IgD-negative memory B cell (primary cell): ENCODE data around the gene ZBTB7C. TPM values are rescaled to one million over a fixed set of nuclear protein-coding genes. Genes with fewer than 3 reads are reported as not detected.

Source experiments
- H3K27ac Mint-ChIP-seq, 3 donors: one replicate each; pipeline ENCODE4 v1.8.0; 2020 to 2022; ENCODE audit warnings: mild to moderate bottlenecking in 3 of 3, mixed read lengths in 3 of 3, moderate library complexity in 1 of 3
- H3K27me3 Mint-ChIP-seq: one replicate; pipeline ENCODE4 v1.8.0; 2021; ENCODE audit warnings: mixed read lengths
- H3K36me3 Mint-ChIP-seq: one replicate; pipeline ENCODE4 v1.8.0; 2020; ENCODE audit warnings: mild to moderate bottlenecking, mixed read lengths
- H3K4me1 Mint-ChIP-seq, 3 donors: one replicate each; pipeline ENCODE4 v1.8.0; 2020 to 2022; ENCODE audit warnings: mixed read lengths in 3 of 3, mild to moderate bottlenecking in 1 of 3
- H3K4me3 Mint-ChIP-seq, 4 donors: one replicate each; pipeline ENCODE4 v1.8.0; 2020 to 2022; ENCODE audit warnings: mild to moderate bottlenecking in 4 of 4, mixed read lengths in 4 of 4, moderate library complexity in 3 of 4
- H3K9me3 Mint-ChIP-seq, 3 donors: one replicate each; pipeline ENCODE4 v1.8.0; 2020 to 2021; ENCODE audit warnings: mixed read lengths in 3 of 3, mild to moderate bottlenecking in 1 of 3
- polyA plus RNA-seq: library from polyadenylated mRNA; unstranded; fragments of 300-500 nt; fragmentation: Illumina TruSeq; gene quantifications from one replicate; pipeline ENCODE4 v1.2.3, GENCODE V29; 2021

ZBTB7C gene
- polyA plus RNA-seq, 1 donor from 2014 or later = not detected

DNA sequence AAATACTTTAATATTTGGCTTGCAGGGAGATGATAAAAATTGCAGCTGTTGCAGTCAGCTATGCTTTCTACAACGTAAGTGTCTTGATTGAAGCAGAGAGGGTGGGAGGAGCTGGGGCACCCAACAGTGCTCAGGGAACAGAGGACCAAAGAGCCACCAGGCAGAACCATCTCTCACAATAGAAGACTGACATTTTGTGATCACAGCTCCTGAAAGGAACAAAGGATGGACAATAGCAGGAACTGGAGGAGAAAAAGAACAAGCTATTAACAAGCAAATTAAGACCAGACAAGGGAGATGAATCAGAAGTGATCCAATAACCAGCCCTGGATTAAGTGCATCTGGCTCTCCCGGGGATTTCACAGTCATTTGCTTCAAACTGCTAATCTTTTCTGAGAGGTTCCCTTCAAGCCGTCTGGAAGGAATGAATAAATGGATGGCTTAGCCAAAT is 413.1 kb downstream of the ZBTB7C start:
- Mint-ChIP-seq H3K27ac (no peak overlapping the region), H3K27me3 (peaks cover 32% of the 10 kb centered on the region), H3K4me3 (no peak overlapping the region), H3K36me3 (peaks cover 2% of the 10 kb centered on the region), H3K4me1 (peaks cover 0 to 2% (median 0%) of the 10 kb centered on the region in 3 donors), H3K9me3 (peaks cover 0 to 10% (median 10%) of the 10 kb centered on the region in 3 donors)

DNA sequence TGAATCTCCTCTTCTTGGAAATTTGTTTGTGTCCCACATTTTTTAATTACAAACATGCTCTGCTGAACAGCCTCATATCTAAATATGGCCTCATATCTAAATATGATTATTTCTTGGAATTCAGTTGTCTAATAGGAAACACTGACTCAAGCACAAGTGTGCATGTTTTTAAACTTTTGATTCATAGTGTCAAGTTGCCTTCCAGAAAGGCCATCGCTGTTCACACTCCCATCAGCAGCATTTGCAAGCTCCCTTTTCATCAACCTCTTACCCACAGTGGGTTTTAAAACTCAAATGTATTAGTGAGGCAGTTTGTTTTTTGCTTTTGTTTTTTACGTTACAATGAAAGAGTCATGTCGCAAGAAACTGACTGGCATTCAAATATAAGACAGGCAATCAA is 413.5 kb downstream of the ZBTB7C start:
- H3K4me3 Mint-ChIP-seq = no peak overlapping the region

DNA sequence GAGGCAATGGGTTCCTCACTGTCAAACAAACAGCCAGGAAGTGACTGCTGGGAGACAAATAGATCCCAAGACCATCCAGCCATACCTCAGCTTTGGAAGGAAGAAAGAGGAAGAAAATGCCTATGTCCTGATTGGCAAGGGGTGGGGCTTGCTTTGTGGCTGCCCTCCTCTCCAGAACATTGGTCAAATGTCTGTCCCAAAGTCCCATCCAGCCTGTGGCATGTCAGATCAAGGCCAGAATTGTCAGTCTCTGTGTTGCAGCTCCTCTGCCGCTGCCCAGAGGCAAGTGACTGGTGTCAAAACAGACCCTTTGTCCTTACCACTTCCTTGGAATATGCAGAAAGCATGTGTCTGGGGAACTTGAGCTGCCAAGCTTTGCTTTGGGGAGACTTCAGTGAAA is 415.8 kb downstream of the ZBTB7C start:
- H3K27ac Mint-ChIP-seq = no peak overlapping the region
- H3K4me1 Mint-ChIP-seq = peaks cover 0 to 2% (median 0%) of the 10 kb centered on the region in 3 donors
- H3K27me3 Mint-ChIP-seq = peaks cover 39% of the 10 kb centered on the region
- H3K36me3 Mint-ChIP-seq = peaks cover 2% of the 10 kb centered on the region
- peaks cover 0 to 10% (median 10%) of the 10 kb centered on the region in 3 donors for H3K9me3 Mint-ChIP-seq
- H3K4me3 Mint-ChIP-seq = no peak overlapping the region

More for the DNA sequence above, 413.5 kb downstream of the ZBTB7C start:
- no peak overlapping the region for H3K27ac Mint-ChIP-seq
- peaks cover 2% of the 10 kb centered on the region for H3K36me3 Mint-ChIP-seq
- H3K27me3 Mint-ChIP-seq = peaks cover 34% of the 10 kb centered on the region
- peaks cover 0 to 10% (median 10%) of the 10 kb centered on the region in 3 donors for H3K9me3 Mint-ChIP-seq
- peaks cover 0 to 2% (median 0%) of the 10 kb centered on the region in 3 donors for H3K4me1 Mint-ChIP-seq

DNA sequence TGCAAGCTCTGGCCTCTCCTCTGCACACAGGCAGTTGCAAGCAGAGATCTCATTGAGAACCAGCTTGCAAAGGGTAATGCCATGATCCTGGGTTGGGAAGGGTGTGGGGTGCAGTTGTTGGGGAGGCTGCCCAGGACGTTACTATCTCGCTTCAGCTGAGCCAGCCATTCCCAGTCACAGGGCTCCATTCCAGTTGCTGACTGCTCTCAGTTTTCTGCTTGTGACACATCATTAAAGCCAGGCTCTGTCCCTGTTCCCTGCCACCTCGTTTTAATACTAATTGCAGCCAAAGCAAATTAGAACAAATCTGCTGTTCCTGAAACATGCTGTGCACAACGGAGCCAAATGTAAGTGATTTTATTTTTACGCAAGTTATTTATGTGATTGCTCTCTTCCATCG is 416.2 kb downstream of the ZBTB7C start:
- H3K4me3 Mint-ChIP-seq = no peak overlapping the region
- peaks cover 39% of the 10 kb centered on the region for H3K27me3 Mint-ChIP-seq
- peaks cover 2% of the 10 kb centered on the region for H3K36me3 Mint-ChIP-seq
- peaks cover 0 to 10% (median 10%) of the 10 kb centered on the region in 3 donors for H3K9me3 Mint-ChIP-seq
- peaks cover 0 to 2% (median 0%) of the 10 kb centered on the region in 3 donors for H3K4me1 Mint-ChIP-seq
- no peak overlapping the region for H3K27ac Mint-ChIP-seq

DNA sequence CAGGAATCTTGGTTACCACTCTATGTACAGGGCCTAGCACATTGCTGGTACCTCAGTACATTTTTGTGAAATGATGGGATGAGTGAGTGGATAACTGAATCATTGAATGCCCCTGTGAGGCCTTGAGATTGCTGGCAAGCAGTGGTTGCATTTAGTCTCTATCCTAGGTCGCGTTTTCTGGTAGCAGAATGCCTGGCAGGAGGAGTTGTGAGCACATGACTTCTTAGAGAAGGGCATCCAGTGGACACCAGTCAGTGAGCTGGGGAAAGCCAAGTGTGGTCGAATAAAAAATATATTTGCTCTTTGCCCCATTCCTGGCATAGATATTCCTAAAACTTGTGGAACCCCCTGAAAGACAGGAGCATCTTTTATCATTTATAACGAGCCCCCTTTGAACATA is 416.9 kb downstream of the ZBTB7C start:
- peaks cover 0 to 2% (median 1%) of the 10 kb centered on the region in 3 donors for H3K4me1 Mint-ChIP-seq
- peaks cover 2% of the 10 kb centered on the region for H3K36me3 Mint-ChIP-seq
- peaks cover 0 to 10% (median 10%) of the 10 kb centered on the region in 3 donors for H3K9me3 Mint-ChIP-seq
- peaks cover 39% of the 10 kb centered on the region for H3K27me3 Mint-ChIP-seq
- no peak overlapping the region for H3K4me3 Mint-ChIP-seq
- H3K27ac Mint-ChIP-seq = no peak overlapping the region

DNA sequence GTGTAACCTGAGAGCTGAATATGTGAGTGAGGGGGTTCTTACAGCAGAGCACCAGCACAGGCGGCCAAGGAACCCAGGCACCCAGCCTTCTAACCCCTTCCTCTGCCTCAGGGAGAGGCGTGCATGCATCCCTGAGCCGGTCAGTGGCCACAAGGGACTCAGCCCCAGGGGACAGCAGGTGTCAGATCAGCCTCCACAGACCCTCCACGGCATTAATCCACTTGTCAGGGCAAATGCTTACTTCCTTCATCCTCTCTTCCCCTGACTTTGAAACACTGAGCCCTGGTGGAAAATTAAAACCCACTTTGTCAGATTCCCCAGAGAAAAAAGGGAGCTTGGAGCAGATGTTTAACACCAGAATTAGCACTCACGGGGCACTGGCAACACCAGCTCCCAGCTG is 418.2 kb downstream of the ZBTB7C start:
- Mint-ChIP-seq H3K9me3 (peaks cover 0 to 3% (median 0%) of the 10 kb centered on the region in 3 donors), H3K27me3 (peaks cover 40% of the 10 kb centered on the region), H3K27ac (no peak overlapping the region), H3K4me1 (peaks cover 5 to 9% (median 8%) of the 10 kb centered on the region in 3 donors), H3K4me3 (no peak overlapping the region), H3K36me3 (peaks cover under 1% of the 10 kb centered on the region)

DNA sequence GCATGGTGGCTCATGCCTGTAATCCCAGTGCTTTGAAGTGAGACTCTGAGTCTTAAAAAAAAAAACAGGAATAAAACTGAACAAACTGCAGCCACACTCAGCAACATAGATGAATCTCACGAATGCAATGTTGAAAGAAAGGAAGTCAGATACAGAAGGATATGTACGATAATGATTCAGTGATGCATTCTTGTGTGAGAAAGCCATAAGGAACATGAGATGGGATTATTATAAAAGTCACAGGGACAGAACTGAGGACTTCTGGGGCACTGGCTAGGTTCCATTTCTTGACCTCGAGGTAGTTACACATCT is 421.8 kb downstream of the ZBTB7C start:
- Mint-ChIP-seq H3K9me3 (no peaks in the 10 kb centered on the region), H3K4me3 (peak overlapping the region in 1 of 4 donors; percentile 2), H3K27me3 (peaks cover 18% of the 10 kb centered on the region), H3K4me1 (peaks cover 8 to 10% (median 9%) of the 10 kb centered on the region in 3 donors), H3K36me3 (no peaks in the 10 kb centered on the region), H3K27ac (no peak overlapping the region)

DNA sequence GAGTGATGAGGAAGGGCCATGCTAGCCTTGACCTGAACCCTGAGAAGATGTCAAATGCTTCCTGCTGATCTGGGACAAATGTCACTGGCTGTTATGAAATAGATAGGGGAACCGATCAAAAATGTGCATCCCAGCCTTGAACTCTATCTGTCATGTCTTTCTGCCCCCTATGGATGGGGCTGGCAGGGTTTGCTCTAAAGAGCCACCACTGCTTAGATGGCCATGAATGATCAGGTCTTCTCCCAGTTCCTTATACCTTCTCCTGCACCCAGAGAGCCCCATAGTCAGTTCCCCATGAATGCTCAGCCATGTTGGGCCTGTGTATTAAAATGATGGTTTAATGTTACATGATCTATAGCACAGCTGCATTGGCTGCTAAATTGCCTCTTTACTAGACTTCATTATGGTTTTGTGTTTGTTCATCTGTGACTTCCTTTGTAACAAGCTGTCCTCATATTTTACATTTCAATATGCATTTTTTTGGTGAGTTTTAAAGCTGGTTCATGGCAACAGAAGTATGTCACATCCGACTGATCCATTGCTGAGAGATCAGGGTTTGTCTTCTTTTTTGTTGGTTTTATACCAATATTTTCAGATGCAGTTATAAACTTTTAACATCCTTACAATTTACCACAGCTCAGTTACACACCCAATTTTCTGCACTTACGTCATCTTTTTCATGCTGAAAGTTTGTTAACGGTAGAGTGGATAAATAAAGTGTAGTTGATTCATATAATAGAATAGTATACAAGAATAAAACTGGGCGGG is 422.4 kb downstream of the ZBTB7C start:
- Mint-ChIP-seq H3K4me3 (peak overlapping the region in 1 of 4 donors; percentile 2), H3K4me1 (peaks cover 8 to 10% (median 9%) of the 10 kb centered on the region in 3 donors), H3K27ac (peak overlapping the region in 1 of 3 donors; percentile 2), H3K36me3 (no peaks in the 10 kb centered on the region), H3K27me3 (peaks cover 15% of the 10 kb centered on the region), H3K9me3 (no peaks in the 10 kb centered on the region)

DNA sequence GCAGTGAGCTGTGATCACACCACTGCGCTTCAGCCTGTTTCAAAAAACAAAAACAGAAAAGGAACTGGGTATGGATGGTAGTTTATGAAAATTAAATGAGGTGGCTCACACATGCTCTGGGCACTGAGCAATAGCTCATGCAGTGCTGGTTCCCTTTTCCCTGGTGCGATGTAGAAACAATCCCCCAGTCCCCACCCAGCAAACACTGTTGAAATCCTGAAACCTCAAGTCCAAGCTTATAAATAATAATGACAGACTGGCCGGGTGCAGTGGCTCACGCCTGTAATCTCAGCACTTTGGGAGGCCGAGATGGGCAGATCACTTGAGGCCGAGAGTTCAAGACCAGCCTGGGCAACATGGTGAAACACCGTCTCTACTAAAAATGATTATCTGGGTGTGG is 423.3 kb downstream of the ZBTB7C start:
- Mint-ChIP-seq H3K27me3 (peaks cover 13% of the 10 kb centered on the region), H3K9me3 (no peaks in the 10 kb centered on the region), H3K4me3 (no peak overlapping the region), H3K4me1 (peaks cover 6 to 10% (median 9%) of the 10 kb centered on the region in 3 donors), H3K27ac (no peak overlapping the region), H3K36me3 (no peaks in the 10 kb centered on the region)

DNA sequence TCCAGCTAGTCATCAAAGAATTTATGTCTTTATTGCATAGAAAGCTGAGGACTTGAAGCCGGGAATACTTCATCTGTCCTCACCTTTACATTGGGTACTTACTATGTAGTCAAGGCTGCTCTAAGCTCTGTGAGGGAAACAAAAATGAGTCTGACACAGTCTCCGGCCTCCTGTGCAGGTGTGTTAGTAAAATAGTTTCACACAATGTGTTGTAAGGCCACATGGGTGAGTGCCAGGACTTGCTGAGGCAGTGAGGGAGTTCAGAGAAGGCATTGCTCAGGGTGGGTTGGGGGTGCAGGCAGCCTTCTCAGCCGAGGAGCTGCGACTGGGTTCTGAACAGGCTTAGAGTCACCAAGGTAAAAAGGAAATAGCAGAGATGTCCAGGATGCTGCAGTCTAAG is 424.2 kb downstream of the ZBTB7C start:
- Mint-ChIP-seq H3K4me3 (no peak overlapping the region), H3K9me3 (no peaks in the 10 kb centered on the region), H3K4me1 (peaks cover 6 to 10% (median 9%) of the 10 kb centered on the region in 3 donors), H3K36me3 (no peaks in the 10 kb centered on the region), H3K27me3 (peaks cover 10% of the 10 kb centered on the region), H3K27ac (no peak overlapping the region)

DNA sequence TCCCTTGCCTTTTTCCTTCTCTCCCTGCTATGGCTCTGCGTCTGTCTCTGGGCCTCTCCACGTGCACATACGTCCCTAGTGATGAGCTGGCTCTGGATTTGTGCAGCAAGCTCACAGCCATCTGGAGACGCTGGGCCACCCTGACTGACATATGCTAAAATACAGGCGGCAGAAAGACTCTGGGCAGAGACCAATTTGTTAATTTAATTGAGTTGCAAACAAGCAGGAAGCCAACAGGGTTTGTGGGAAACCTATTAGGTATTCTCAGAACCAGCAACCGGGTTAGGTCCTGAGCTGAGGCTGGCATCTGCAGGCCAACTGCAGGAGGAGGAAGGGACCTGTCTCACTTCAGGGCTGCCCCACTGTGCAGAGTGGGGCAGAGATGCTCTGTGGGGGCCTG is 425.2 kb downstream of the ZBTB7C start:
- Mint-ChIP-seq H3K4me3 (no peak overlapping the region), H3K27me3 (peaks cover 6% of the 10 kb centered on the region), H3K4me1 (peaks cover 6 to 10% (median 9%) of the 10 kb centered on the region in 3 donors), H3K27ac (no peak overlapping the region), H3K36me3 (no peaks in the 10 kb centered on the region), H3K9me3 (no peaks in the 10 kb centered on the region)

DNA sequence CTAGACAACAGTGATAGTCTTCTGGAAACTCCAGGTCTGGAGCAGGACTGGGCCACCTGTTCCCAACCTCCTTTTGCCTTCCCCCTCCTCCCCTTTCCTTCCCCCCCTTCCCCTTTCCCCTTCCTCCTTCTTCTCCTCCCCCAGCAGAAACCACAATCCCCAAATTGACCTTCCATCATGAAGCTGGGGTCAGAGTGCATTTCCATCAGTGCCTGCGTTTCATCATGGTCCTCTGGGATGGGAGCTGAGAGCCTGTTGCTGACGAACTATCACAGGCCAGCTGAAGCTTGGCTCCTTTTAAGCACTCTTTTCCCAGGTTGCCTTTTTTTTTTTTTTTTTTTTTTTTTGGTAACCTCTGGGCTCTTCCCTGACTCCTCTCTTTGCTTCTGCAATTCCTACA is 426.1 kb downstream of the ZBTB7C start:
- Mint-ChIP-seq H3K27ac (no peak overlapping the region), H3K9me3 (no peaks in the 10 kb centered on the region), H3K4me1 (peaks cover 6 to 10% (median 9%) of the 10 kb centered on the region in 3 donors), H3K36me3 (no peaks in the 10 kb centered on the region), H3K27me3 (peaks cover 6% of the 10 kb centered on the region), H3K4me3 (no peak overlapping the region)

DNA sequence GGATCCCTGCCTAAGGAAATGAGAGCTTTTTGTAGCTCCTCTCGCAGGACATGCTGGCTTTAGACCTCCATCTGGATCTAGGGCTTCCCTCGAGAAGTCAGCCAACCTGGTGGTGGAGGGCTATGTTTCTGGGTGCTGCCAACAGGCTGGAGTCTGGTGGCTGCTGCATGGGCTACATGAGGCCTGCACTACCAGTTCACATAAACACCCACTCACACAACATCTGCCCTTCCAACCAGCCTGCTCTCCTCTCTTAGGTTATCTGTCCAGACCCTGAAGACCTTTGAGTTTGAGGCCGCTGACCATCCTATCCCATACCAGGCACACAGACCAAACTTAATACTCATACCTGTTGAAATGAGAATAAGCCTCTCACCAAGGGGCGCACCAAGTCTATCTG is 427.4 kb downstream of the ZBTB7C start:
- Mint-ChIP-seq H3K27me3 (peaks cover 6% of the 10 kb centered on the region), H3K4me1 (peaks cover 3 to 8% (median 5%) of the 10 kb centered on the region in 3 donors), H3K36me3 (no peaks in the 10 kb centered on the region), H3K27ac (no peak overlapping the region), H3K4me3 (no peak overlapping the region), H3K9me3 (no peaks in the 10 kb centered on the region)

DNA sequence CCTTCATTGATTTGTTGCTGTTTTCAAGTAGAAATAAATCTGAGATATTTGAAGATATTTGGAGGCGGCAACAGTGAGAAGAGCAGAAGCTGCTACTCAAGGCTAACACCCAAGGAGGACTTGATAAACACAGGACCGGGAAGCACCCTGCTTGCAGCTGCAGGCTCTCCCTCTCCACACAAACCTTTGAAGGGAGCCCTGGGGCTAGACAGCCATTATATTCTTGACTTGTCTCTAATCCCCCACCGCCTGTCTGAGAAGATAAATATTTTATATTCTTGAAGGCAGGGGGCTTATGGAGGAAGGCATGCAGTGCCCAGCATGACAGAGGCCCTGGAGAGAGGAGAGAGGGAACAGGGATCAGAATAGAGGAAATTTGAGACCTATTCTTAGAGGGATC is 427.9 kb downstream of the ZBTB7C start:
- Mint-ChIP-seq H3K27me3 (peaks cover 5% of the 10 kb centered on the region), H3K4me3 (no peak overlapping the region), H3K27ac (no peak overlapping the region), H3K4me1 (peaks cover 0 to 4% (median 1%) of the 10 kb centered on the region in 3 donors), H3K36me3 (no peaks in the 10 kb centered on the region), H3K9me3 (peaks cover 0 to 5% (median 0%) of the 10 kb centered on the region in 3 donors)

DNA sequence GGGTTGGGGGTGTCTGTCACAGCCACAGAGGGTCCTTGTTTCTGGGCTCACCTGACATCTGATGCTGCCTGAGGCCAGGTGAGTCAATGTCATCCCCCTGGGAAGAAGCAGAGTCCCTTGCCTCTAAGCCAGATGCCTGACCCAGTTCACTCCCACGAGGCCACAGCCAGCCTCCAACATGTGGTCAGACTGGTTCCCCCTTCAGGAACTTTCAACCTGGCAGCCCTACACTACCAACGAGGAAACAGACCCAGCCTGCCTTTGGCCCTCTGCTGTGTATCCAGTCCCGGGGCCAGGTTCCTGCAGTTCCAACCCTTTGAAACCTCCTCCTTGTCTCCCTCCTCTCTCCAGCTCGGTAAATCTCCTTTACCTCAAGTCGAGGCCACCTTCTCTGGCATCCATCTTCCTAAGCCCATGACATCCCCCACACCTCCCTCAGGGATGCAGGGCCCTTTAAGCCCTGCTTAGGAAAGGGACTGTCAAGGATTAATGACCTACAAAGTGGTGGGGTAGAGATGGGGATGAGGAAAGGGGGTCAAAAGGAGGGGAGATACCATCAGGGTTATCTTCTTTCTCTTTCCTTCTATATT is 429.5 kb downstream of the ZBTB7C start:
- H3K4me1 Mint-ChIP-seq = peaks cover 0 to 3% (median 2%) of the 10 kb centered on the region in 3 donors
- peaks cover 6% of the 10 kb centered on the region for H3K27me3 Mint-ChIP-seq
- no peaks in the 10 kb centered on the region for H3K36me3 Mint-ChIP-seq
- peaks cover 0 to 5% (median 0%) of the 10 kb centered on the region in 3 donors for H3K9me3 Mint-ChIP-seq
- H3K27ac Mint-ChIP-seq = no peak overlapping the region
- no peak overlapping the region for H3K4me3 Mint-ChIP-seq
